GM10847 (cell line): ENCODE measurements around the gene CHMP3.

Source experiments
- POLR2A ChIP-seq: IDR thresholded peaks from 2 replicates; pipeline ENCODE4 v1.6.1; 2011; ENCODE audit not compliant: insufficient read length; ENCODE audit errors: extremely low read depth

CHMP3 gene

DNA sequence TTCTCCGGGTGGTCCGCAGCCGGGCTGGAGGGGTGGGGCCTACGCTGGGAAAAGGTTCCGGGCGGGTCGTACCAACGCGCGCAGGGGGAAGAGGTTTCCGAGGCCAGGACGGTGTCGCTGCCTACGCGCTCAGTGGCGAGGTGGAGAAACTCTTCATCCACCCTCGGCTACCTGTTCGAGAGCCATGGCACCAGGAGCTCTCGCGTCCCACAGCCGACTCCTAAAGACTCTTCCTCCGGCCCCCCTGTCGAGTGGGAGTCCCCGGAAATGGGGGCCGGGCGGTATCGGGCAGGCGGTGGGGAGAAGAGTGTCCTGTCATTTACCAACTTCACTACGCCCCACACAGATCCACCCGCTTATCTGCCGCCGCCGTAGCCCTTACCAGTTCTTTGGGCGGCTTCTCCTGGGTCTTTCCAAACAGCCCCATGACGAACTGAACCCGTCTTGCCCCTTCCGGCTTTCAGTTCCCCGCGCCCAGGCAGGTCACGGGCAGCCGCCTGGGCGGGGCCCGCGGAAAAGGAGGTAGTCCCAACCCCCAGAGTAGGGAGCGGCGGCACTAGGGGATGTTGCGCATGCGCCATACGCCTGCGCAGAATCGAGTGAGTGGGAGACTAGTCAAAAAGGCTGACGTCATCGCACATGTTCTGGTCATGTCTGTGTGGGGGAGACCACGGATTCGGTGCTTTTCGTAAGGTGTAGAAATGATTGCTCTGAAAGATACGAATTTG is at the start of gene CHMP3:
Gene CHMP3 (minus strand): TSS at position 522 of the 728 bp plus-strand sequence. CDS start 95 bp downstream, at position 427.
- peak; percentile 21 for TF ChIP-seq POLR2A

DNA sequence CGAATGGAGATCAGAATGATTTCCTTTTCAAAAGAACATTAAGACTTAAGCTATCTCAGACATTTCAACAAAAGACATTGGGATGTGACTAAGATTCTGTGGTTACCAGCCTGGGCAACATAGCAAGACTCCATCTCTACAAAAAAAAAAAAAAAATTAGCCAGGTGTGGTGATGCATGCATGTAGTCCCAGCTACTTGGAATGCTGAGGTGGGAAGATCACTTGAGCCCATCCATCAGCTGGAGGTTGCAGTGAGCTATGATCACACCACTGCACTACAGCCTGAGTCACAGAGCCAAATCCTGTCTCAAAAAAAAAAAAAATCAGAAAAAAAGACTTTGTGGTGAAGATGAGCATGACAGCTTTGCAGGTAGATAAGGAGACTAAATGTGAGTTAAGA is 47.6 kb upstream of the CHMP3 start:
- TF ChIP-seq POLR2A, result no peak

DNA sequence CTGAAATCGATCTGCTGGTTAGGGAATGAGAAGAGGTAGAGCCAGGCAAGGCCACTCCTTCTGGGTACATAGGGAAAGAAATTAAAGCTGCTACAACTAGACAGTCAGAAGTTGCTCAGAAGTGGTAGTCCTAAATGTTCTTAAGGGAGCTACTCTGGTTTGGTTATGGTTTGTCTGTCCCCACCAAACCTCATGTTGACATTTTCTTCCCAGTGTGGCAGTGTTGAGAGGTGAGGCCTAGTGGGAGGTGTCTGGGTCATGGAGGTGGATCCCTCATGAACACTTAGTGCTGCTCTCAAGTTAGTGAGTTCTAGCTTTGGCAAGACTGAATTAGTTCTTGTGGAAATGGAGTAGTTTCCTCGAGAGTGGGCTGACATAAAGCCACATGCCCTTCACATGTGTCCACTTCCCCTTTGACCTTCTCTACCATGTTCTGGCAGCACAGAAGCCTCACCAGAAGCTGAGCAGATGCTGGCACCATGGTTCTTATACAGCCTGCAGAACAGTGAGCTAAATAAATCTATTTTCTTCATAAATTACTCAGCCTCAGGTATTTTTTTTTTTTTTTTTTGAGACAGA is 45.7 kb upstream of the CHMP3 start:
- no peak for TF ChIP-seq POLR2A

- no peak for TF ChIP-seq POLR2A
These were observed 40.7 kb upstream of the CHMP3 start for GRCh38 chr2:86603905-86604304.

DNA sequence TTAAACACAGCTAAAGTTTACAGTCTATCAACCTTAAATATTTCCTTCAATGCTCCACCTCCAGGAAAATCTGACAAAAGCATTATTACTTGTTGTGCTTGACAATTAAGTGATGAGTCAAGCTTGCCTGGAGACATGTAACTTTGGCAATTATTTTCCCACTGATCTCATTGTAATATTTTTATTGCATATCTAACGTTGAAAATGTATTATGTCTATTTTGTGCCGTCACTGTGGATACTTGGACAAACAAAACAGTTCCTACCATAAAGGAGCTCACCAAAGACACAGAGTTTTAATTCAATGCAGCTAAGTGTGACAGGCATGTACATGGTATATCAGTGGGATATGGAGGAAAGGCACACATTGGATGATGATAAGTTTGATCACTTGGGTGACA is 35.7 kb upstream of the CHMP3 start:
- no peak for TF ChIP-seq POLR2A

DNA sequence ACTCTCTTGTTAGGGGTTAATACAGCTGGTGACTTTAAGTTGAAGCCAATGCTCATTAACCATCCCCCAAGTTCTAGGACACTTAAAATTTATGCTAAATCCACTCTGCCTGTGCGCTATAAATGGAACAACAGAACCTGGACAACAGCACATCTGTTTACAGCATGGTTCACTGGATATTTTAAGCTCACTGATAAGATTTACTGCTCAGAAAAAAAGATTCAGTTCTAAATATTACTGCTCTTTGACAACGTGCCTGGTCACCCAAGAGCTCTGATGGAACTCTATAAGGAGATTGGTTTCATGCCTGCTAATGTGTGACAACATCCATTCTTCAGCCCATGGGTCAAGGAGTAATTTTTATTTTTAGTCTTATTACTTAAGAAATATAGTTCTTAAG is 32.9 kb upstream of the CHMP3 start:
- no peak for TF ChIP-seq POLR2A

DNA sequence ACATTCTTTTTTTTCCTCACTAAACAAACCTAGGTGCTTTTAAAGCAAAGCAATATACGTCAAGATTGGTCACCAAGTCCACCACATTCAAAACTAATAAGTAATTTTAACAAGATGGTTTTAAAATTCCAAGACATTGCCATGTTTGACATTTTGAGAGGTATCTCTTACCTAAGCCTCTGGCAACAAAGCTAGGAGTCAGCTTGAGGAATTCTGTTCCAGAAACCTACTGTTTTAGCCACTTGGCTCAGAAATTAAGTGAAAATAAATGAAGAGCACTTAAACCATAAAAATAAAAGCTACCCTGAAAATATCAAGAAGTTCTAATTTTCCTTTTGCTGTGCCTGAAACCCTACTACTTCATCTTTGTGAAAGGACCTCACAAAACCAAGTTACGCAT is 30.0 kb upstream of the CHMP3 start:
- no peak for TF ChIP-seq POLR2A

GRCh38 chr2:86592547-86593230 is 29.4 kb upstream of the CHMP3 start:
- no peak for TF ChIP-seq POLR2A

- TF ChIP-seq POLR2A, result no peak
These were observed 21.1 kb upstream of the CHMP3 start for GRCh38 chr2:86584151-86584913.

DNA sequence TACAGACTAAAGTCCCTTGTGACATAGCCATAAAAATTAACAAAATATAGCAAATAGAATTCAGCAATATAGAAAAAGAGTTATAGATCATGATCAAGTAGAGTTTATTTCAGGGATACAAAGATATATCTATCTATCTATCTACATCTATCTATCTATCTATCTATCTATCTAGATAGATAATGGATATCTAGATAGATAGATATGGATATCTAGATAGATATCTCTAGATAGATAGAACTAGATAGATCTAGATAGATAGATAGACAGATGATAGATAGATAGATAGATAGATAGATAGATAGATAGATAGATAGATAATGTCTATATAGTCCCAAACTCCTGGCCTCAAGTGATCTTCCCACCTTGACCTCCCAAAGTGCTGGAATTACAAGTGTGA is 17.3 kb upstream of the CHMP3 start:
- TF ChIP-seq POLR2A, result no peak

GRCh38 chr2:86577817-86578456 is 14.7 kb upstream of the CHMP3 start:
- TF ChIP-seq POLR2A, result no peak

- no peak for TF ChIP-seq POLR2A
These were observed 6.8 kb upstream of the CHMP3 start for GRCh38 chr2:86570059-86570458.

DNA sequence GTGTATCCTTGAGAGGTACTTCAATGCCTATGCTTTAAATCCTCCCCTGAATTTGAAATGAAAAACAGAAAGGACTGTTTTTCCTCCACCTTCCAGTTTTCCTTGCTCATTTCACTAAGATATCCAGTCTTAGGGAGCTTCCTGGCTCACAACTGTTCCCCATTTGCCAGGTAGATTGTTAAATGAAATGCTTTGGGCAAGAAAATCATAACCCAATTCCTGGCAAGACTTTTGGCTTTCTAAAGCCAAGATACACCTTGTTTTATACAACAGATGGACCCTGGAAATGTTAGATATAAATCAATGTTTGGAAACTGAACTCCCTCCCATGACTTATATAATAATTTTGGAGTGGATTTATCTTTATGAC is 3.6 kb upstream of the CHMP3 start:
- no peak for TF ChIP-seq POLR2A

- no peak for TF ChIP-seq POLR2A
These were observed 3.0 kb upstream of the CHMP3 start for GRCh38 chr2:86566158-86566820.

GRCh38 chr2:86563650-86564061 is 413 bp upstream of the CHMP3 start:
- no peak for TF ChIP-seq POLR2A
